ENCODE results near the gene PPP2R5A.
A peak's percentile ranks its signal among the peaks of the same experiment; 100 is the strongest.

Gene PPP2R5A

GRCh38 chr1:212284744-212285684 lies at the start of gene PPP2R5A:
Gene PPP2R5A, plus strand, starts transcription at chr1:212285410. Its CDS starts 701 bp downstream, at chr1:212286111.
- Histone ChIP-seq H3K36me3 (ENCODE audit: insufficient read depth, low read length) (no peaks in the 10 kb centered on the region), H3K4me3 (peak within 1 kb of the TSS; percentile 98), H3K27ac (no peak within 1 kb of the TSS), H3K9me3 (ENCODE audit: low read depth, low read length) (no peaks in the 10 kb centered on the region; the same call in 1 of the 2 replicates), H3K9ac (ENCODE audit: insufficient read length) (peak within 1 kb of the TSS; percentile 72)
- TF ChIP-seq FOXP2 (optimal IDR thresholded peaks at IDR 0.05; ENCODE audit: control extremely low read depth, extremely low read length, insufficient read depth) (no peak), POLR2AphosphoS5 (IDR thresholded peaks at IDR 0.05; ENCODE audit: borderline replicate concordance, low read depth, low read length) (peak; percentile 85), EZH2 (IDR thresholded peaks at IDR 0.05) (no peak)
- DNase-seq (ENCODE audit: low read depth, low spot score): peak; percentile 86

DNA sequence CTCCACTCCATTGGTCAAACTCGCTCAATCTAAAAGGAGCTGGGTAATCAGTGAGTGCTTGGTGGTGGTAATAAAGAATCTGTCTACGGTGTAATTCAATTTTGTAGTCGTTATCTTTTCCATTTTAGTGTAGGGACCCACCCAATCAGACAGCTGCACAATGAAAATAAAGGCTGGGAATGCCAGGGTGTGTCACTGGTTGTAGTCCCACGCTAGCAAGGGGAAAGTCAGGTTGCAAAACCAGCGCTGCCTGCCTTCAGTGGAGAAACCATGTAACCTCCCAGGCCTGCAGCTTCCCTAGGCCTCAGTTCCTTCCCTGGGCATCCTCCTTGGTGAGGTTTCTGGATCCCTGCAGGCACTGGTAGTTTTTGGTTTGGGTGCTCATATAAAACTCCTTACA lies 49.4 kb upstream of the PPP2R5A start:
- no peak overlapping the region for H3K4me3 ChIP-seq
- no peaks in the 10 kb centered on the region for H3K36me3 ChIP-seq (ENCODE audit: insufficient read depth, low read length)
- TF ChIP-seq POLR2AphosphoS5 (IDR thresholded peaks at IDR 0.05; ENCODE audit: borderline replicate concordance, low read depth, low read length) (no peak), FOXP2 (optimal IDR thresholded peaks at IDR 0.05; ENCODE audit: control extremely low read depth, extremely low read length, insufficient read depth) (no peak)
- no peak for DNase-seq (ENCODE audit: low read depth, low spot score)
- no peak overlapping the region for H3K9ac ChIP-seq (ENCODE audit: insufficient read length)
- no peaks in the 10 kb centered on the region for H3K9me3 ChIP-seq (ENCODE audit: low read depth, low read length)
- no peak overlapping the region for H3K27ac ChIP-seq

- Histone ChIP-seq H3K27ac (no peak overlapping the region), H3K36me3 (ENCODE audit: insufficient read depth, low read length) (no peaks in the 10 kb centered on the region), H3K9me3 (ENCODE audit: low read depth, low read length) (no peaks in the 10 kb centered on the region), H3K9ac (ENCODE audit: insufficient read length) (no peak overlapping the region), H3K4me3 (no peak overlapping the region)
- DNase-seq (ENCODE audit: low read depth, low spot score): no peak
- no peak for TF ChIP-seq FOXP2 (optimal IDR thresholded peaks at IDR 0.05; ENCODE audit: control extremely low read depth, extremely low read length, insufficient read depth)
- TF ChIP-seq EZH2 (IDR thresholded peaks at IDR 0.05): no peak
Measured at GRCh38 chr1:212236664-212237220, 48.5 kb upstream of the PPP2R5A start.

- no peak overlapping the region for H3K9ac ChIP-seq (ENCODE audit: insufficient read length)
- no peak overlapping the region for H3K27ac ChIP-seq
- H3K9me3 ChIP-seq (ENCODE audit: low read depth, low read length): no peaks in the 10 kb centered on the region
- no peaks in the 10 kb centered on the region for H3K36me3 ChIP-seq (ENCODE audit: insufficient read depth, low read length)
- TF ChIP-seq EZH2 (IDR thresholded peaks at IDR 0.05) (no peak), POLR2AphosphoS5 (IDR thresholded peaks at IDR 0.05; ENCODE audit: borderline replicate concordance, low read depth, low read length) (no peak), FOXP2 (optimal IDR thresholded peaks at IDR 0.05; ENCODE audit: control extremely low read depth, extremely low read length, insufficient read depth) (no peak)
- DNase-seq (ENCODE audit: low read depth, low spot score): no peak
- H3K4me3 ChIP-seq: no peak overlapping the region
Measured at GRCh38 chr1:212237651-212238050, 47.6 kb upstream of the PPP2R5A start.

DNA sequence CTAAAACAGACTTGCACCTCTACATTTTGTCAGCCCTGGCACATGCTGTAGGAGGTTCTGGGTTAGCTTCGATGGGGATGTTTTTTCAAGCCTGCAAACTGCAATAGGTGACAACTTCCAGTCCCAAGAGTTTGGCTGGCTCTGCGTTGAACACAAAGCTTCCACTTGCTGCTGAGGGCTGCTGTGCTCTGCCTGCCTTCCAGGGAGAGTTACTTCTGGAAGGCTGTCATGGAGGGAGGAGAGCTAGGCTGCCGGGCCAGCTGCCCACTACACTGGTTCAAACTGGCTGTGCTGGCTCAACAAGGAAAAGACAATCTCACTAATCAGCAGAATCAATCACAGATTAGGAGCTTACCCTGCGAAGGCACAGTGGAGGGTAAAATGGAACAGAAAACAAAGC lies 46.7 kb upstream of the PPP2R5A start:
- H3K9ac ChIP-seq (ENCODE audit: insufficient read length): no peak overlapping the region
- no peaks in the 10 kb centered on the region for H3K36me3 ChIP-seq (ENCODE audit: insufficient read depth, low read length)
- DNase-seq (ENCODE audit: low read depth, low spot score): no peak
- no peak overlapping the region for H3K4me3 ChIP-seq
- TF ChIP-seq EZH2 (IDR thresholded peaks at IDR 0.05): no peak
- H3K27ac ChIP-seq: no peak overlapping the region
- no peaks in the 10 kb centered on the region for H3K9me3 ChIP-seq (ENCODE audit: low read depth, low read length)

- DNase-seq (ENCODE audit: low read depth, low spot score): no peak
- H3K9ac ChIP-seq (ENCODE audit: insufficient read length): no peak overlapping the region
- no peaks in the 10 kb centered on the region for H3K9me3 ChIP-seq (ENCODE audit: low read depth, low read length)
- H3K36me3 ChIP-seq (ENCODE audit: insufficient read depth, low read length): no peaks in the 10 kb centered on the region
- TF ChIP-seq FOXP2 (optimal IDR thresholded peaks at IDR 0.05; ENCODE audit: control extremely low read depth, extremely low read length, insufficient read depth): no peak
- no peak for TF ChIP-seq EZH2 (IDR thresholded peaks at IDR 0.05)
- no peak for TF ChIP-seq POLR2AphosphoS5 (IDR thresholded peaks at IDR 0.05; ENCODE audit: borderline replicate concordance, low read depth, low read length)
- no peak overlapping the region for H3K4me3 ChIP-seq
- no peak overlapping the region for H3K27ac ChIP-seq
Measured at GRCh38 chr1:212241501-212241900, 43.7 kb upstream of the PPP2R5A start.

DNA sequence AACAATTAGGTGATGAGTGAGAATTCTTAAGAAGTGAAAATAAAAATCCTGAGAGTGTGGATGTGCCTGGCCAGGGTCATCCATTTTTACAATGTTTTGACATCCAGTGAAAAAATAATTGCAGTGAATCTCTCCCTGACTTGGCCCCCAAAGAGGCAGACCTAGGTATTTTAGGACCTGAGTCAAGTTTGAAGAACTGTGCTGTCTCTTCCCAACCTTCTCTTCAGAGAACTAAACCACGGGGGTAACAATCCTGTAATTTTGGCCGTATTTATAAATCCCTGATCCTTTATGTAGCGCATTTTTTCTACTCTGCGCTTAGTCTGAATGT lies 43.3 kb upstream of the PPP2R5A start:
- H3K36me3 ChIP-seq (ENCODE audit: insufficient read depth, low read length): no peaks in the 10 kb centered on the region
- no peak for DNase-seq (ENCODE audit: low read depth, low spot score)
- no peaks in the 10 kb centered on the region for H3K9me3 ChIP-seq (ENCODE audit: low read depth, low read length)
- H3K27ac ChIP-seq: no peak overlapping the region
- no peak overlapping the region for H3K4me3 ChIP-seq
- no peak overlapping the region for H3K9ac ChIP-seq (ENCODE audit: insufficient read length)
- TF ChIP-seq POLR2AphosphoS5 (IDR thresholded peaks at IDR 0.05; ENCODE audit: borderline replicate concordance, low read depth, low read length) (no peak), EZH2 (IDR thresholded peaks at IDR 0.05) (no peak), FOXP2 (optimal IDR thresholded peaks at IDR 0.05; ENCODE audit: control extremely low read depth, extremely low read length, insufficient read depth) (no peak)

GRCh38 chr1:212242288-212242984 lies 42.8 kb upstream of the PPP2R5A start:
- Histone ChIP-seq H3K27ac (no peak overlapping the region), H3K4me3 (no peak overlapping the region), H3K36me3 (ENCODE audit: insufficient read depth, low read length) (no peaks in the 10 kb centered on the region), H3K9ac (ENCODE audit: insufficient read length) (no peak overlapping the region), H3K9me3 (ENCODE audit: low read depth, low read length) (no peaks in the 10 kb centered on the region)
- TF ChIP-seq POLR2AphosphoS5 (IDR thresholded peaks at IDR 0.05; ENCODE audit: borderline replicate concordance, low read depth, low read length) (no peak), FOXP2 (optimal IDR thresholded peaks at IDR 0.05; ENCODE audit: control extremely low read depth, extremely low read length, insufficient read depth) (no peak), EZH2 (IDR thresholded peaks at IDR 0.05) (no peak)
- DNase-seq (ENCODE audit: low read depth, low spot score): no peak

Data from SK-N-MC (cell line).